GM11168 (cell line): ENCODE results near the gene INSC.

Experiments
- in situ Hi-C: fragments of 300-500 bp; cut with MboI; formaldehyde crosslinking; loops from one replicate; pipeline ENCODE4 v1.12.0; 2022; ENCODE audit warnings: low sequenced_read_pairs; ENCODE audit not compliant: unreplicated experiment

Gene INSC

DNA sequence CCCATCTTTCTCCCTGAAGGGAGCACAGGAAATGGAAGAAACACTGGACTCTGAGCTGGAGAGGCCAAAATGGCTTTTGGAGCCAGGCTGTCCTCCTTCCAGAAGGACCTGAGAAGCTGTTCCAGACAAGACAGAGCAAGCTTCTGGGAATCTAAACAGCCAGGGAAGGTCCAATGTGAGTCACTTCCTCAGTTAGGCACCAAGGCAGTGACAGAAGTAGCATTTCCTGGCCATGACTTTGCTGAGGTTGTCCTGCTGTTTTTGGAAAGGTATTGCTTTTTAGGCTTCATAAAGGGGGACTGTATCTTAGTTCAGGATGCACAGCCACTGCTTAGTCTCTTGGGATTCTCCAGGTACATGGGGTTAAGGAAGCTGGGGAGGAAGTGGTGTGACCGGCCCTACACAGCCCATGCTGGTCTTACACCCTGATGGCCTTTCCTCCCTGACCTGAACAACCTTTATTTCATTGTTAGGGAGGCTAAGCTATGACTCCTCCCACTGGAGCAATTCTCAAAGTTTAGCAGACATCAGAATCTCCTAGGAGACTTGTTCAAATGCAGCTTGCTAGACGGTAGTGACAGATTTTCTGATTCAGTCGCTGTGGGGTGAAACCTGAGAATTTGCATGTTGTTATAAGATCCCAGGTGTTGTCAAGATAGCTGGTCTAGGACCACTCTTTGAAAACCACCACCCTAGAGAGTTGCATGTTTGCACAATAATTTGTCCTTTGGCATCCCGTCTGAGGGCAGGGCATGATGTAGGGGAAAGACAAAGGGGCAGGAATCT, 6.8 kb upstream of the INSC start:
- in situ Hi-C loops, result no loop called here

DNA sequence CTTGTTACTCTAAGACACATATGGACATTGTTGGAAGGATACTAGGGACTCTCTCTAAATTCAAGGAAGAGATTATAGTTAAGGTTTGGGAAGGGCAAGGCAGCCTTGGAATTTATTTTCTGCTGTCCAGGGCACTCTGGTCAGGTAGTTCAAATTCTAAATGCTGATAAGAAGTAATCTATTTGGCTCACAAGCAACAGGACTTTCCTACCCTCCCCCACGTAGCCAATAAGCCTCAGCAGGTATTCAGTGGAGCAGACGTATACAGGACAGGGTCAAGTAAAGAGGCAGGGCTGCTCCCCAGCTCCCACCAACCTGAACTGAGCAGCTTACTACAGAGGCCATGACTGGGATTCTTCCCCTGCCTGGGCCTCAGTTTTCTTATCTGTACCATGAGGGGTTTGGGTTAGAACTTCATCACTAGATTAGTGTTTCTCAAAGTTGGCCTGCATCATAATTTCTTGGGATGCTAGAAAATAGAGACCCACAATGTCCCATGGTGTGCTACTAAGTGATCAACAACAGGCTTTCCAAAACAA, 6.1 kb upstream of the INSC start:
- in situ Hi-C loops, result no loop called here

DNA sequence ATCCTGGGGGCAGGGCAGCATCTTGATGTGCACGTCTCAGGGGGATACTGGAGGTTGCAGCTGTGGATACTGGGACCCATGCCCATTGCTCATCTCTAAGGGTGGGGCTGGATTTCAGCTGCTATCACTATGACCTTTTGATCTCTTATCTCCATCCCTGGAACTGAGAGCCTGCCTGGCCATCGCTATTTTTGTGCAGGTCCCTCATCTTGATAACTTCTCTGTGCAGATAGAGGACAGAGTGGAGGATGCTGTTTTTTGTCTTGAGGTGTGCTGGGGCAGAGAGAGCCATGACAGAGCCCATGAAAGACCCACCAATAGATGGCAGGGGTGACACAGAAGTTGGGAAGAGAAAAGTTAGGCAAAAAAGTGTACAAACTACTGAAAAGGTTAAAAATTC, 5.1 kb upstream of the INSC start:
- in situ Hi-C loops, result no loop called here

DNA sequence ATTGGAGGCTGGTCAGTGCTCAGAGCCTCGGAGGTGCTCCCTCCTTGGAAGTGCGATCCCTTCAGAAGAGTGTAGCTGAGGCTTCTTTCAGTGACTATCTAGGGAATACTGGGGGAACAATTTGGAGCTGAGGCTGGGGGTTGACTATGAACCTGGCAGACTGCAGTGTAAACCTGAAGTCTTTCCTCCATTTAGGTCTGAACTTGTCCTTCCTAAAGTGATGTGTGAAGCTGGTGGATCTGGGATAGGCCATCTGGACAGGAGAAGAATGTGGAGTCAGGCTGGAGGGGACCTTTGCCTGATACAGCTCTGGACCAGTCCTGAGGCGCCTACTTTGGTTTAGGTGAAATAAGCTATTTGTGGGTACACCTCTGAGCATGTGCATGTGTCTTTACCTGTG, 3.5 kb upstream of the INSC start:
- in situ Hi-C loops, result no loop called here

DNA sequence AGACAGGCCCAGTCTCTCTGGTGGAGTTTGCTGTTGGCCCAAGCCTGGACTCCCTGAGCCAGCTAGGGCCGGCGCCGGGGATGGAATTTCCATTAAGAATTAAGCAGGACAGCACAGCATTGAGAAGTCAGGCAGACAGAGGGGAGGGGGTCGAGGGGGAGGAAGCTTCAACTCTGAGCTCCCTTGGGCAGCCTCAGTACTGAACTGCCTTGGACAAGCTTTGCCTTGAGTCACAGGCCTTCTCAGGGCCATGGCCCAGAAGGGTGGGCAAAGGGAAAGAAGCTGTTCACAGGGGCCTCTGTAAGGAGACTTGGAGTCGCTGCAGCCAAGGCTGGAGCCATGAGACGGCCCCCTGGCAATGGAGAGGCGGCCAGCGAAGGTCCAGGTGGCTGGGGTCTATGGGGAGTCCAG, 2.6 kb upstream of the INSC start:
- in situ Hi-C loops, result no loop called here

DNA sequence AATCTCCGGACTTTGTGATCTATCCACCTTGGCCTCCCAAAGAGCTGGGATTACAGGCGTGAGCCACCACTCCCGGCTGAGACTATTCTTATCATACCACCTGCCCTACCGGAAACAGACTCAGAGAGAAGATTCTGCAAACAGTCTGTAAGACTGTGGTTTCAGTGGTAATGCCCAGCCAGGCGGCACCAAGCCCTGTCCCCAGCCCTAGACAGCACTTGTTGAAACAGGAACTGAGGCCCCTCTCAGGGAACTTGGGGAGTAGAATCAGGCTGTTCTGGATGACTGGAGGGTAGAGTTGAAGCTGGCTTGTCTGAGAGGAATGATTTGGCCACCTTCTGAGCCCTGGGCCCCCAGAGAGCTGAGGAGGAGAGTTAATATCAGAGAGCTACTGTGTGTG, 1.3 kb upstream of the INSC start:
- in situ Hi-C loops, result no loop called here

DNA sequence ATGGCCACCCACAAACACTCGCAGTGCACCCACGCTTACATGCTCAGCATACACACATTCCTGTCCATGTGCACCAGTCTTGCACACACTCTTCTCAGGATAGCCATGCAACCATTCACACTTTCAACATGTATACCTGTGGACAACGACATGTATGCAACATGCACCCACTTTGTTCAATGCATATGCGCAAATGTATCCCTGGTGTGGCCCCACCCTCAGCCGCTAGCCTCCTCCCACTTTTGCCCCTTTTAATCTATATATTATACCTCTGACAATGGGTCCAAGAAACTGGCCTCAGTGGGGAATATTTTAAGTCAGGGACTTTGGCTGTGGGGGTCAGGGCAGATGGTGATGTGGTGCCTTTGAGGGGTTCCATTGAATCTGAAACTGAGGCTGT, 963 bp downstream of the INSC start:
- in situ Hi-C loops, result no loop called here

DNA sequence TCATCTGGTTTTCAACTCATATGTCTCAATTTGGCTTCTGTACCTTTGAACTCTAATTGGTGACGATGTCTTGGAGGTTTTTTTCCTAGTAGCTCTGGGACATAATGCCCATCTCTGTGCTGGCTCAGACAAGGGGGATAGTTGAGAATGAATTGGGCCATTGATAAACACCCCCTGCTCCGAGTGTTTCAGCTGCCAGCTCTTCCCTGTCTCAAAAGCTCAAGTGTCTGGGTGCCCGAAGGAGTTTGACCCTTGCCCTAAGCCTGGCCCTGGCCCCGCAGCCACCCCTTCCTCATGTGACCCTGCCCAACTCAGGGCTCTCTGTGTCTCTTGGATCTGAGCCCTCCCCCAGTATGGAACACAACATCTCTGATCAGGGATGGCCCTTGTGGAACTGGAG, 3.0 kb downstream of the INSC start:
- in situ Hi-C loops, result no loop called here

DNA sequence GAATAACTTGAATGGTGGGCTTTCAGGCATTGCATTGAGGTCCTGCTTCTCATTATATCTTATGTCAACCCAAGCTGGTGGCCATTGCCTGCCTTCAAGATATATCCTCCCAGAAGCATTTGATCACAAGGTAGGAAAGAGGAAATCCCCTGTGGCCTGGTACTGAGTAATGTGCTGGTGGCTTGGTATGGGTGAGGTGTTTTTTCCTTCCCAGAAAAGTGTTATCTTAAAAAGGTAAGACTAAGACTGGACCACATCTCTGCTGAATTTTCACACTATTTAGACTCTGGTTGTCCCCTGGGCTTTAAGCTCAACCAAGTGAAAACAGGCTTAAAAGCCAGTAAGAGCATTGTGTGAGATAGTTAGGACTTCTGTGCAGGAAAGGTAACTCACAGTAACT, 3.7 kb downstream of the INSC start:
- in situ Hi-C loops, result no loop called here

DNA sequence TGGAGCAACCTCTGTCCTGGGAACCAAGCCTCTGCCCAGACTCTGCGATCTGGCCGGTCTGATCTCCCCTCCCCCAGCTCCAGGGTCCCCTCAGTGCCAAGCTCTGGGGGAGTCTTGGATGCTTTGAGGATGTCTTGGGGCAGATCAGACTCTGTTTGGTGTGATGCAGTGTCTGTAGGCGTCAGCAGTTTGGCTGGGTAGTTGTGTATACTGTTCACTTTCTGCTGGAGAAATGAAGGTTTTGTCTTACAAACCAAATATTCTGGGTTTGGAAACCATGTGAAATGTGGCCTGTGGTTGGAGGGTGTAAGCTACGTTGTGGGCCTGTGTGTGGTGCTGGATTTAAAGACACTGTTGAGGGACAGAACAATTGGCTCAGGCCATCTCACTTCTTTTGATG, 4.6 kb downstream of the INSC start:
- in situ Hi-C loops, result no loop called here

DNA sequence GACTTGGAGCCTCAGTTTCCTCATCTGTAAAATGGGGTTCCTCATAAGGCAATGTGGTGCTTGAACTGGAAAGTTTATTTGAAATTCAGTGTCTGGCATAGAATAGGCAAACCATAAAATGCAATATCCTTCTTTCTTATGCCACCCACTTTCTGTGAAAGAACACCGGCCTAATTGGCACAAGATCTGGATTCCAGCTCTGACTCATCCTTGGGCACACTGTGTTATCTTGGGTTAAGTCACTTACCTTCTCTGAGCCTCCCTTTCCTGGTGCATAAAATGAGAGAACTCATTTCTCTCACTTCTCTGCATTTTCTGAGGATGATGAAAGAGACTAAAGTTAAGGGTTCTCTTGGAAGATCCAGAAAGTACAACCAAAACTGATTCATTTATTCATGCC, 5.1 kb downstream of the INSC start:
- in situ Hi-C loops, result no loop called here

DNA sequence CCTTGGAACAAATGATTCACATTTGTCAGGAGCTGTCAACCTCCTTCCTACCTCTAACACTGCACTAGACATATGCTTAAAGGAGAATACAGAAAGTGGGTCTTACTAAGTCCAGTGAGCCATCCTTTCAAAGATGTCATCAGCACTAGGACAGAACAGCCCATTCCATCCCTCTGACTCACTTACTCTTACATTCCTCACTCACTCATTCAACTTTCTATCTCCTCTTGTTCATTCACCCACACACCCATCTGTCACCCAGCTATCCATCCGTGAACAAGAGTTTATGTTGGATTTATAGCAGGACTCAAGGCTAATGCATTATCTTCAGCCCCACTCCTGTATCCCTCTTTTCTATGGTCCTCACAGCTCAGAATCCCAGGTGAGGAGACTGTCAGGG, 9.1 kb downstream of the INSC start:
- in situ Hi-C loops, result no loop called here

DNA sequence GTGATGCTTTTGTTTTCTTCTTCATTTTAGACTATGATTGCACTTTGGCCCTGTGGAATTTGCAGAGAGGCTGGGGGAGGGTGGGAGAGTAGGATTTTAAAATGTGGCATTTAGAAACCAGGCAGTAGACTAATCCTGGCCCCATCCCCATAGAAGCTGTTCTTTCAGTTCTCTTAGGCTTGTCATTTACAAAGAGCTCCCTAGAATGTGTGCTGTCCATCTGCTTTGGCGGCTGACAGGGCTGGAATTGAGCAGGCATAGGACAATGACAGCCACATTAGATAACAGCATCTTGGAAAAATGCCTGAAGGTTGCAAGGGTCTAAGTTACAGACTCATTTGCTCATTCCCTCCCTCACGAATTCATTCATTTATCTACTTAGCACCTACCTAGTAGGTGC, 9.8 kb downstream of the INSC start:
- in situ Hi-C loops, result no loop called here

DNA sequence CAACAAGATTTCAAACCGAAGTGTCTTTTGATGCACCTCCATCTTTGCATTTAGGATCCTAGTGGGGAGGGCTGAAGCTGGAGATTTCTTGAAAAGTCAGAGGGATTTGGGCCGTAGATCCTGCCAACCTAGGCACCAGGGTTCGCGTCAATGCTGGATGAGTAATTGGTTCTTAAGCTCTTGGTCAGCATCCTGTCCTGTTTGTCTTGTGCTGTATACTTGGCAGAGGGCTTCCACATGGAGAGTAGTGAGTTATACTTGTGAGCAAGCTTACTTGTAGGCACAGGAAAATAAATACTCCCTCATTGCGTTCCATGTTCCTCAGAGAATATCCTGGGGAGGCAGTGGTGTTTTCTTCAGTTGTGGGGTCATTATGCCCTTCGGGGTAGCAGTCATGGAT, 12.6 kb downstream of the INSC start:
- in situ Hi-C loops, result no loop called here

DNA sequence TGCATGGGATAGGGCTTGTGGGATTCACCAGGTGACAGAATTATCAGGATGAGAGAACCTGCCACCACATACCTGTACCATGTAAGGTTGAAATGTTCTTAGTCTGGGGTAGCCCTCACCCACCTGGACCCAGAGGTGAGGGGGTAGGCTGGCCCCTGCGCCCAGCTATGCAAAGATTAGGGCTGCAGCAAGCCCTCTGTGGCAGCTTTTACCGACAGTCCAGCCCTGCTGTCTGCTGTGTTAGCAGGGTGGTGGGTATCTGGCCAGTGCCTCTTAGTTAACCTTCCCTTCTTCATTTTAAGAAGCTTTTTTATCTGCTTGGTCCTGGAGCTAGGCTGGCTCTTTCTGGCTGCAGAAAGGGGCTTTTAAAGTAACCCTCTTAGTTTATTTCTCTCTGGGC, 13.9 kb downstream of the INSC start:
- in situ Hi-C loops, result no loop called here

DNA sequence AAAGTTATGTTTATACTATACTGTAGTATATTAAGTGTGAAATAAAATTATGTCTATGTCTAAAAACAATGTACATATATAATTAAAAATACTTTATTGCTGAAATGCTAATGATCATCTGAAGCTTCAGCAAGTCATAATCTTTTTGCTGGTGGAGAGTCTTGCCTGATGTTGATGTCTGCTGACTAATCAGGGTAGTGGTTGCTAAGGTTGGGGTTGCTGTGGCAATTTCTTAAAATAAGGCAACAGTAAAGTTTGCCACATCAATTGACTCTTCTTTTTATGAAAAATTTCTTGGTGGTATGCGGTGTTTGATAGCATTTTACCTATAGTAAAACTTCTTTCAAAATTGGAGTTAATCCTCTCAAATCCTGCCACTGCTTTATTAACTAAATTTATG, 21.4 kb downstream of the INSC start:
- in situ Hi-C loops, result no loop called here

DNA sequence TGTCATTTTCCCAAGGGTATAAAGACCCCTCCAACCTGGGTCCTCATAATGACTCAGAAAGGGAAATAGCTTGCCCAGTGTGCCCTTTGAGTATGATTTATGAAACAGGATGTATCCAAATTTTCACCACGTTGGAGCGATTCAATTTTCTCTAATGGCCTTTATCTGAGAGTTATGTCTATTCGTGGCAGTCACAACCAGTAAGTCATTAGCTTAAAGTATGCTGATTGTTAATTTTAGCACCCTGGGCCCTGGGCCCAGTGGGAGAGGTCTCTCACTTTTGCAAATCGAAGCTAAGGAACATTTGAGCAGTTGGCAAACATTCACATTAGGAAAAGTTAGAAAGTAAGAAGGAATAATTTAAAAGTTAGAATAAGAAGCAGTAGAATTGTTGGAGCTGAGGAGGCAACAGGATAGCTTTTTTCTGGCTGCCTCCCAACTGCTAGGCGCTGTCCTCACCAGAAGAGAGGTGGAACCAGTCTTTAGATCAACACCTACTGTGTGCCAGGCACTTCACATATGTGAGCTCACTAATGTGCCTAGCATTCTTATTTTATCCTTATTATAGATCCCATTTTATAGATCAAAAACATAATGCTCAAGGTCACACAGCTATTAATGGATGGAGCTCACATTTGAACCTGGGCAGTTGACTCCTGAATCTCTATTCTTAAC, 24.5 kb downstream of the INSC start:
- in situ Hi-C loops, result no loop called here

DNA sequence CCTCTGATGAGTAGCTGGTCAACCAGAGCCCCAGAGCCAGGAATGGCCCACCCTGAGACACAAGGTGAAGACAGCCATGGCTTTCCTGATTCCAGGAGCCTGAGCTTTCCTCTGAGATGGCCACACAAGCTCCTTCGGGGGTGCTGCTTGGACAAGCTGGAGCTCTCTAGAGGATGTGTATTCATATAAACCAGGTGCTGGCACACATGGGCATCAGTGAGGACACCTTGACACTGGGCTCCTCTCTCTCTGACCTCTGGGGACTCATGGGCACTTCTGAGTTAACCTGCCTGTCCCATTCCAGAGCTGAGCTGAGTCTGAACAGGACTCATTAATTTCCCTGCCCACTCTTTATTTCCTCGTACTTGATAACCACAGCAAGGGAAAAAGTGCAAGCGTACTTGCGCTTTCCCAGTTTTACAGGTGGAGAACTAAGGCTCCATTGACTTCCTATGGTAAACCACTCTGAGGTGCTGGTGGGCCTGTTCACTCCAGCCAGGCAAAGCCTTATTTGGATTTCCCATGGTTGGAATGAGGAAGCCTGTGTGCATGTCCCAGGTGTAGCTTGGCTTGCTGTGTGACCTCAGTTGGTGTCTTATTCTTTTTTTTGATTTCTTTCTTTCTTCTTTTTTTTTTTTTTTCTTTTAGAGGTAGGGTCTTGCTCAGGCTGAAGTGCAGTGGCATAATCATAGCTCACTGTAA, 25.4 kb downstream of the INSC start:
- in situ Hi-C loops, result no loop called here

DNA sequence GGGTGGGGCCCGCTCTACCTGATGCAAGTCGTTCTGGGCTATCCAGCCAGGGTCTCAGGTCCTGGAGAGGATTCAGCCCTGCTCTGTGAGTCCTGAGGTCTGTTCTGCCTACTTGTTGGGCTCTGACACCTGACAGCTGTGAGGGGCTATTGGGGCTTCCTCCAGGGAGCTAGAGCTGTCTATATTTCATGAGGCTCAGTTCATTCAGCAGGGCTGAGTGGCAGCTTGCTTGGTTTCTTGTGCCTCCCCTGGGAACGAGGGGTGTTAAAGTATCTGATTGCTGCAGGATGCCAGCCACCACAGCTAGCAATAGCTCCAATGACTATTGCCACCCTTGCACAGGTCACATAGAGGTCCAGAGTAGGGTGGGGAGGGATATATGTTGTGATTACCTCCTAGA, 26.7 kb downstream of the INSC start:
- in situ Hi-C loops, result no loop called here

DNA sequence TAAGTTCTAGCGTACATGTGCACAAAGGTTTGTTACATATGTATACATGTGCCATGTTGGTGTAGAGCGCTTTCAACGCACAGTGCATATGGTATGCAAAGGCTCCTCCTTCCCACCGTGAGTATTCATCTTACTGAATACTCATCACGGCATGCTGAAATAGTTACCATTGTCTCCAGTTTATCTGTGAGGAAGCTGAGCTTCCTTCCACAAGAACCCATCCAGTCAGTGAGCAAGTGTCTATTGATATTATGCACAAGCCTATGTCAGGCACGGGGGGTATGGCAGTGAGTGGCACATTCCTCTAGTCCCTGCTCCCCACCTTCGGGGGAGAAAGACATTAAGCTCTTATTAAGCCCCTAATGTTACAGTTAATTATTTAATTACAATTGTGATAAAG, 28.1 kb downstream of the INSC start:
- in situ Hi-C loops, result no loop called here

DNA sequence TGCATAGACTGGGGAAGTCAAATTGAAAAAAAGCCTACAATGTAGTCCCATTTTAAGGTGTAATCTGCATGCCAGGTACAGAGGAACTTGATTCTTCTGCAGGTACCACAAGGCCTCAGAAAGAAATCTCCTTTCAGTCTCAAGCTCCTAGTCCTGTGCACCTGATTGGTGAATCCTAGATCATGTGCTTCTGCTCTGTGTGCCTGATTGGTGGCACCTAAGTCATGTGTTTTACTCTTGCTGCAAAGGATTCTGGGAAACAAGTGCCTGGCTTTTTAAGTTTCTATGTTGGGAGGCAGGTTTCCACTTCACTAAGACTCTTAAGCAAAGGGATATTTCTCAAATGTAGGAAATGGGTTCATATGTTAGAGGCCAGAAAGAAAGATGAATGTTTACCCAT, 29.1 kb downstream of the INSC start:
- in situ Hi-C loops, result no loop called here
